HFF-Myc (cell line): ENCODE data around the gene CYP2E1.
"Not testable (repeated sequence)": the region's sequence is repeated elsewhere in the genome, so short reads cannot be mapped to it uniquely, and the experiment has no call there.

ENCODE experiments used
- DNase-seq: peaks from one replicate; pipeline ENCODE4 v3.0.0-alpha.2; 2011; ENCODE audit warnings: low read depth; ENCODE audit errors: extremely low read depth
- H3K4me3 ChIP-seq: replicated peaks from 2 replicates; pipeline ENCODE4 v1.5.1; 2011; ENCODE audit warnings: low read depth, mild to moderate bottlenecking, control low read depth, low read length

CYP2E1 gene

GRCh38 chr10:133577037-133577436 lies 49.9 kb downstream of the CYP2E1 start:
- DNase-seq, H3K4me3 ChIP-seq: not testable (repeated sequence)
